Activated CD8-positive, alpha-beta memory T cell treated with anti-CD3 and anti-CD28 coated beads, Interleukin-2, amount 50 U/mL, for 24 hours (primary cell): ENCODE data around the gene VTN.

Experiments used
- DNase-seq: peaks from one replicate; pipeline ENCODE4 v3.0.0-alpha.2; 2020; ENCODE audit errors: extremely low read depth

The VTN gene, protein sequence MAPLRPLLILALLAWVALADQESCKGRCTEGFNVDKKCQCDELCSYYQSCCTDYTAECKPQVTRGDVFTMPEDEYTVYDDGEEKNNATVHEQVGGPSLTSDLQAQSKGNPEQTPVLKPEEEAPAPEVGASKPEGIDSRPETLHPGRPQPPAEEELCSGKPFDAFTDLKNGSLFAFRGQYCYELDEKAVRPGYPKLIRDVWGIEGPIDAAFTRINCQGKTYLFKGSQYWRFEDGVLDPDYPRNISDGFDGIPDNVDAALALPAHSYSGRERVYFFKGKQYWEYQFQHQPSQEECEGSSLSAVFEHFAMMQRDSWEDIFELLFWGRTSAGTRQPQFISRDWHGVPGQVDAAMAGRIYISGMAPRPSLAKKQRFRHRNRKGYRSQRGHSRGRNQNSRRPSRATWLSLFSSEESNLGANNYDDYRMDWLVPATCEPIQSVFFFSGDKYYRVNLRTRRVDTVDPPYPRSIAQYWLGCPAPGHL

DNA sequence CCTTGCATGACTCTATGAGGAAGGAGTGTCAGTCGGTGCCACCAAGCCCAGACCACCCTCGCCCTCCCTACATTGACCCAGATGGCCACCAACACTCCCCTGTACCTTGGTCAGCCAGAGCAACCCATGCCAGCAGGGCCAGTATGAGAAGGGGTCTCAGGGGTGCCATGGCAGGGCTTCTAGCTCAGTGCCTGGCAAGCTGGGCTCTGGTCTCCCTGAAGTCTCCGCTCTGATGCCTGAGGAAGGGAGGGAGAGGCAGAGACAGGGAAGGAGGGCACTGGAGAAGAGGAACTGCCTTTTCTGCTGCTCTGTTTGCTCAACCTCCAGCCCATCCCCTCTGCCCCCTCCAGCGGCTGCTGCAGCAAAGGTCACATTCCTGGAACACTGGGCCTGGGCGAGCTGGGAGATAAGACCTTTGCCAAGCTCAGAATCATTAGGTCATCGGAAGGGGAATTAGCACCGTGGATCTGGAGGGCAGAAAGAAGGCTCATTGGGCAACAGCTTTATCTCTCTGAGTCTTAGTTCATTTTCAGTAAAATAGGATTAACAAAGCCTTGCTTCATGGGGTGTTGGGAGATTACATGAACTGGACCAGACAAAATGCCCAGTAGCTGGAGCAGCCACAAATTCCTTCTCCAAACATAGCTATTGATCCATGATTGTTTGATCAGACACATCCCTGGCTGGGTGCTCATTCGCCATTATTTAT, at the start of gene VTN:
Gene VTN (minus strand): TSS at position 273 of the 709 bp plus-strand sequence. CDS start 104 bp downstream, at position 169.
- DNase-seq, result no peak

DNA sequence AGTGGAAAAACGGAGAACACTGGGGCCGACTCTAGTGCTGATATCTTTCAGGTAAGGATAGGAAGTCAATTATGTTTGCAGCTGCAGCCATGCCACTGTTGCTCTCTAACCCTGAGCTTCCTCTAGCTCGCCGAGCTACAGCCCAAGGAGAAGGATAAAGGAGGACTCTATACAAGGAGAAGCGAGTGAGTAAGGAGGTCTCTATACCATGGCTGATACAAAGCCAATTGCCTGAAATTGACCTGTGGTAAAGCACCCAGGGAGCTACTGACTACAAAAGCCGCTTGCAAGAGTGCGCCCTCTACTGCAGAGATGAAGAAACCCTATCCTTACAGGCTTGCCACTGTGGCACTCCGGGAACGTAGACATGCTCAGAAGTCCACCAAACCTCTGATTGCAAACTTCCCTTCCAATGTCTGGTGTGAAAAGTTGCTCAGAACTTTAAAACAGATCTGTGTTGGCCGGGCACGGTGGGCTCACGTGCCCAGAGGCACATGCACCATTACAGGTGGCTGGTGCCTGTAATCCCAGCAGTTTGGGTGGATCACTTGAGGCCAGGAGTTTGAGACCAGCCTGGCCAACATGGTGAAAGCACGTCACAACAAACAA, 46.7 kb upstream of the VTN start:
- DNase-seq, result no peak

DNA sequence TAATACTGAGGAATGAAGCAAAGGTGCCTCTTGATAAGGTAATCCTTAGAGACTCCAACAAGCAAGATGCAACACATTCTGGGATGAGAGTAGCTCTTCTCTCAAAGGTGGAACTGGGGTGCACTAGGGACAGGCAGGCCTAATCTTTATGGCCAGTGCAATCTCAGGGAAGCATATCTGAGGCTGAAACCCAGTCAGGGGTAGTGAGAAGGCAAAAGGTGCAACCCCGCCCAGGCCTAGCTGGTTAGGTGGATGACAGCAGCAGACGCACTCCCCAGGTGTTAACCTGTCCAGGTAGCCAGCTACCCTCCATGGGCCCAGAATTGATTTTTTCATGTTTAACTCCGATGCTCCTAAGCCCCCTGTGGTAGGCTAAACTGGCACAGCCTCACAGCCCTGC, 45.8 kb upstream of the VTN start:
- no peak for DNase-seq

DNA sequence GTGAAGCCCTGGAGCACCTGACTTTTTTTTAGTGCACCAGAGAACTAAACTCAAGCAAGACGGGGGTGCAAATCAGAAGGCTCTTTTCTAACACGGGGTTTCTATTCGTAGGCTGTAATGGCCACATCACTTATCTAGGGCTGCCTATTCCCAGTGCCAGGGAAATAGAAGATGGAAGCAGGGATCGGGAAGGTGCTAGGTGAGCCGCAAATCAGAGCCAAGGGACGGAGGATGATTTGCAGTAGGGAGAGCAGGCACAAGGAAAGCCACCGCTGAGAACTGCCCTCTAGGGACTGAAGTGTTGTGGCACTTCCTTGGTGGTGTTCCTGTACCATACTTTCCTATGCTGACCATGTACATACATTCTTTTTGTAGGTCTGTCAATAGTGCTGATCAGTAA, 43.7 kb upstream of the VTN start:
- no peak for DNase-seq

DNA sequence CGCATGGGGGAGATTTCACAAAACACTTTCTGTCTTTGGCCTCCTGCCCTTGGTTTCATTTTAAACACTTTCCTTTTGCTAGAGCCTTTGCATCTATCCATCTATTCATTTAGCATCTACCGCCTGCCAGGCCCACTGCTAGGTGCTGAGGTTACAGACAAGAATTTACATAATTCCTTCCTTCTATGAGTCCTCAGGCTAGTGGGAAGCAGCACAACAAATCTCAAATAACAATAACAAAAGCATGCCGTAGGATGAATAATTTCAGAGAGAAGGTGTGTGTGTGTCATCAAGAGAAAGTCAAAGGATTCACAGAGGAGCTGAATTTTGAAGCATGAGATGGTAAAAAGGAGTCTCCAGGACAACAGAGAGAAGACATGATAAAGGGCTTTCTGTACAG, 42.0 kb upstream of the VTN start:
- no peak for DNase-seq

DNA sequence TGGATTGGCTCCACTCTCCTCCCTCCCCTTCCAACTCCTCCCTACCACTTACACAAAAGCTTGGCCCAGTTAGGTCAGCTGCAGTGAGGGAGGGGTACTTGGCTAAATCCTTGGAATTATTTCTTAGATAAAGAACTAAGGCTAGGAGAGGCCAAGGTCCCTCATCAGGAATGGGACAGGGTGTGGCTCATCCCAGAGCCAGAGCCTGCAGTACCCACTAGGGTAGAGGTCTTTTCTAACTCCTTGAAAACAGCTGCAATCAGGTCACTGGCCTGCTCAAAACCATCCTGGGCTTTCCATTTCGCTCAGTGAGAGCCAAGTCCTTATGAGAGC, 37.8 kb upstream of the VTN start:
- no peak for DNase-seq

DNA sequence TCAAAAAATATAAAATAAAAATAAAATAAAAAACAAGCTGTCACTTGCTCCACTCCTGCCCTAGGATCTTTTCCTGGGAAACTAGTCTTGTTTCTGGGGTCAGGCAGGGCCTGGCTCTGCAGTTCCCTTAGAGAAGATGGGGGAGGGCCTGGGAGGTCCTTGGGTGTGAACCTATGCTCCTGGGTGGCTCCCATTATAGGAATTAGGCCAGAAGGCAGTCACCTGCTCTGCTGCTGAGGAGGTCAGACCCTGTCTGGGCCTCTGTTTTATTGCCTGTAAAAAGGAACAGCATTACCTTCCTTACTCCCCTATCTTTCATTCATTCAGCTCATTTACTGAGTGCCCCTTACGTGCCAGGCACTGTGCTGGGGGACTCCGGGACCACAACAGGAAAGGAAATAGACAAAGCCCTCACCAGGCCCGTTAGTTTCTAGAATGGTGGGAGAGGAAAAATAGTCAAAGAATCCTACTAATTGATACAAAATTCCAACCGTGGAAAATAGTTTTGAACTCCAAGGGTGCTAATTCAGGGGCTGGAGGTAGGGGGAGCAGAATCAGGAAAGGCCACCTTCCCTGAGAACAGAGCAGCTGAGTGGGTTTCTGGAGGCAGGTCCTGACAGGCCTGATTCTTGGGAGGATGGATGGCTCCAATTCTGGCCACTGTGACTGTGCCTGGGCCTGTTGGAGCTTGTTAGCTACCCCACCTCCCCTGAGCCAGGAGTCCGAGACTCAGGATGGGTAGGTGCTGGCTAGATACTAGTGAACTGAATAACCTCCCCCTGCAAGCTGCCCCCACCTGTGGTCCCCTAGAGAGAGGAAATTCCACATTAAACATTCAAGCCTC, 37.2 kb upstream of the VTN start:
- no peak for DNase-seq

DNA sequence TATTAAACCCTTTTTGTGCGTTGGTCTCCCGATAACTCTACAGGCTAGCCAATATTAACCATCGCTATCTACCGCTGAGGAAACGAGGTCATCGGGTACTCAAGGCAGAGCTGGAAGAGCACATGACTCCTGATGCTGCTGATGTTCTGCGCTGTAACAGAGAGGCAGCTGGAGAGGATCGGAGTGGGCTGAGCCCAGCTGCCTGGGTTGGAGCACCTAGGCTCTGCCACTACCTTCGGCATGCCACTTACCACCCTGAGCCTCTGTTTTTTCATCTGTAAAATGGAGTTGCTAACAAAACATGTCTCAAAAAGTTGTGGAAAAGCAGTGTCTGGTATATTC, 36.3 kb upstream of the VTN start:
- DNase-seq, result no peak

DNA sequence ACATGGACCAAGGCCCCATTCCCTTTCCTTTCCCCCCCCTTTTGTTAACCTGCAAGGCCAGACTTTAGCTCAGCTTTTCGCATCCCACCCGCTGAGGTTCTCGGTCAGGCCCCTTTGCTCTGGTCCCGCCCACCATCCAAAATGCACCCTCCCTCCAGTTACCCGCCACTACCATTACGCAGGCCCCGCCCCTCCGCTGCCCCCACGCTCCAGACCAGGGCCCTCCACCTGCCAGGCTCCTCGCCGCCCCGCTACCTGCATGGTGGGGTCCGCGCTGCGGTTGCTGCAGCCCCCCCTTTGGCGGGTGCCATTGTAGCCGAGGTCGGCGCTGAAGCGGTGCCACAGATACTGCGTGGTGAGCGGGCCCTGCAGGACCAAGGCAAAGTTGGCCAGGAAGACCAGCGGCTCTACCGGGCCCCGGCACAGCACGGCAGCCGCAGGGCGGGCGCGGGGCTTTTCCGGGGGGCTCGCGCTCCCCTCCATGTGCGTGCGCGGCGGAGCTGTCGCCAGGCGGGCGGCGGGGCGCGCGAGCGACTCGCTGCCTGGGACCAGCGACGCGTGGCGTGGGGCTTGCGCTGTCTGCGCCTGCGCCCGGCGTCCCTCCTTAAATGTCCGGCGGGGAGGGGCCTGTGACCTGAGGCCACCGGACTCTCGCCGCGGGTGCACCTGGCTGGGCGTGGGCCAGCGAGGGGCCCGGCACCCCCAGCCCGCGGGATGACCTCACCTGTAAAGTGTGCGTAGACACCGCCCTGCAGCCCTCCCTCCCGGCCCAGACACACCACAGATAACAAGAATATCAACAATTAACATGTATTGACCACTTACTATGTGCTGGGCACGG, 35.7 kb upstream of the VTN start, which contains the start of gene SLC46A1:
Gene SLC46A1 (minus strand): TSS at position 581 of the 841 bp plus-strand sequence. CDS start 98 bp downstream, at position 483.
- DNase-seq, result peak; percentile 30

DNA sequence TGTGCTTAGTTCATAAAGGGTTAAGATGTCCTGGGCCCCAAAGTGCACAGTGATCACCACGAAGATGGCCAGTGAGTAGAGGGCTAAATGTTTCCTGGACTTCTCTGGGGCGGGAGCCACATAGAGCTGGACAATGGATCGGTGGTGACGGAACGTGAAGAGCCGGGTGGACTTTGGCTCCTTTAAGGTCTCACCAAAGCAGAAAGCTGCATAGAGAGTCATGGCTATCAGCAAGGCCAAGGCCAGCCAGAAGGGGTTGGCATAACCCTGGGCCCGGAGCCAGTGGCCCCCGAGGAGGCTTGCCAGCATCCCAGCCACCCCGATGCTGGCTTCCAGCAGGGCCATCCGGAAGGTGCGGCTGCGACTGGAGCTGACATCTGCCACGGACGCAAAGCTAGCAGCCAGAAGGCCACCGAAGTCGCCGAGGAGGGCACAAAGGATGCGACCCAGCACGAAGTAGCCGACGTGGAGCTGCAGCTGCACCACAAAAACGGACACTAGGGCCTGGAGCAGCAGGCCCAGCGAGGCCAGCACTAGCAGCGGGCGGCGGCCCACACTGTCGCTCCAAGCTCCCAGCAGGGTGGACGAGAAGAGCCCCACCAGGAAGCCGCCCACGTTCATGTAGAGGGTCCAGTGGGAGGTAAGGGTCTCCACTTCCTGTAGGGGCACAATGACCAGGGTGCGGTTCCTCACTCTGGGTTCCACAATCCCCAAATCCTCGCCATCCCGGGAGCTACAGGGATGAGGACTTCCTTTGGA, 34.9 kb upstream of the VTN start:
- no peak for DNase-seq

DNA sequence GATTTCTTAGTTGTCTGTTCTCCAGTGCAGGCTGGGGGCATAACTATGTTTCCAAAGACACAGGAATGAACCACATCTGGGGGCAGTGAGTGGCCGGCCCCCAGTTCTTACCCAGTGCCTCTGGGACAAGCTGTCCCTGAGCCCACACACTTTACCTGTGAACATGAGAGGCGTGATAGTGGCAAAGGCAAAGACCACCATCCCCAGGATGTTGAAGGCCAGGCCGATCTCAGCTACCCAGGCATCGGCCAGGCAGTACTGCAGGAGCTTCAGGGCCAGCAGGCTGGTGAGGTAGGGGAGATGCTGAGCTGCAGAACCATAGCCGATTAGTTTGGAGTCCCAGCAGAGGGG, 34.3 kb upstream of the VTN start:
- no peak for DNase-seq

DNA sequence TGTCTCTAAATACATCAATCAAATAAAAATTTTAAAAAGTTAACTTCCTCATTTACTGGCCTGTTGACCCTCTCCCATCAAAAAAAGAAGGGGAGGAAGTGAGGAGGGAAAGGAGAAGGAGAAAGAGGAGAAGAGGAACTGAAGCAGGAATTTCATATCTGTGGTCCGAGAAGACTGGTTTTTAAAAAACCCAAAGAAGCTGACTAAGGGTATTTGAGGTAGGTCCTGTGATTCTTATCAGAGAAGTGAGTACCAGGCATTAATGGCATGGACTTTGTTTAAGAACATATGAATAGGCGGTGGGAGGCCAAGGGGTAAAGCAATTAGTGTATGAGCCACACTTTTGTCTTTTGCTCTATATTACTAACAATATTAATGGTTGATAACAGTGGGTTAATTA, 33.9 kb upstream of the VTN start:
- no peak for DNase-seq

DNA sequence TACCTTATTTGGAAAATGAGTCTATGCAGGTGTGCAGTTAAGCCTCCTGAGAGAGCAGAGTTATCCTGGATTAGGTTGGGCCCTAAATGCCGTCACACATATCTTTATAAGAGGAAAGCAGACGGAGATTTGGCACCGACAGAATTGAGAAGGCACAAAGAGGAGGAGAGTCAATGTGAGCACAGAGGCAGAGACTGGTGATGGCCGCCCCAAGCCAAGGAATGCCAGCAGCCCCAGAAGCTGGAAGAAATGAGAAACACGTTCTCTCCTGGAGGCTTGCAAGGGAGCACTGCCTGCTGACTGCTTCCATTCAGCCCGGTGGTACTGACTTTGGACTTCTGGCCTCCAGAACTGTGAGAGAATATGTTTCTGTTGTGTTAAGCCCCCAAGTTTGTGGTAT, 32.7 kb upstream of the VTN start:
- DNase-seq, result no peak

DNA sequence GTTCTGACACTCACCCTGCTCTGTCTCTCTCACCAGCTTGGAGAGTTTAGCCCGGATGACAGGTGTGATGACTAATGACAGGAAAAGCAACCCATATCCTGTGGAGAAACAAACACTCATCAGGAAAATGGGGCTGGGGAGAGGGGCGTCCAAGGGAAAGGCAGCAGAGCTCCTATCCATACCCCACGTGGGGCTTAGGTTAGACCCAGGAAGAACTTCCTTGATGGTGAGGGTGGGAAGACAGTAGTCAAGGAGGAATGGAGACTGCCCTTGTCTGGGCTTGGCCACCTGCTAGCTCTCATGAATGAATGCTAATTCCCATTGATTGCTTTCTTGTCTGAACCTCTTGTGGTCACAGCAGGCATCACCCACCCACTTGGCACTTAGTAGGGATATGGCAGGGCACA, 32.1 kb upstream of the VTN start:
- DNase-seq, result no peak

DNA sequence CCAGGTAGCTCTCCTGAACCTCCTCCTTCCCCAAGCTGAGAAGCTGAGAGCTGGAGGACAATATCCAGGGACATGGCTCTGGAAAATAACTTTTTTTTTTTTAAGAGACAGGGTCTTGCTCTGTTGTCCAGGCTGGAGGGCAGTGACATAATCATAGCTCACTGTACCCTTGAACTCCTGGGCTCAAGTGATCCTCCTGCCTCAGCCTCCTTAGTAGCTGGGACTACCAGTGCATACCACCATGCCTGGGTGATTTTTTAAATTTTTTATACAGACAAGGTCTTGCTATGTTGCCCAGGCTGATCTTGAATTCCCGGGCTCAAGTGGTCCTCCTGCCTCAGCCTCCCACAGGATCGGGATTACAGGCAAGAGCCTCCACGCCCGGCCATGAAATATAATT, 29.7 kb upstream of the VTN start:
- no peak for DNase-seq

DNA sequence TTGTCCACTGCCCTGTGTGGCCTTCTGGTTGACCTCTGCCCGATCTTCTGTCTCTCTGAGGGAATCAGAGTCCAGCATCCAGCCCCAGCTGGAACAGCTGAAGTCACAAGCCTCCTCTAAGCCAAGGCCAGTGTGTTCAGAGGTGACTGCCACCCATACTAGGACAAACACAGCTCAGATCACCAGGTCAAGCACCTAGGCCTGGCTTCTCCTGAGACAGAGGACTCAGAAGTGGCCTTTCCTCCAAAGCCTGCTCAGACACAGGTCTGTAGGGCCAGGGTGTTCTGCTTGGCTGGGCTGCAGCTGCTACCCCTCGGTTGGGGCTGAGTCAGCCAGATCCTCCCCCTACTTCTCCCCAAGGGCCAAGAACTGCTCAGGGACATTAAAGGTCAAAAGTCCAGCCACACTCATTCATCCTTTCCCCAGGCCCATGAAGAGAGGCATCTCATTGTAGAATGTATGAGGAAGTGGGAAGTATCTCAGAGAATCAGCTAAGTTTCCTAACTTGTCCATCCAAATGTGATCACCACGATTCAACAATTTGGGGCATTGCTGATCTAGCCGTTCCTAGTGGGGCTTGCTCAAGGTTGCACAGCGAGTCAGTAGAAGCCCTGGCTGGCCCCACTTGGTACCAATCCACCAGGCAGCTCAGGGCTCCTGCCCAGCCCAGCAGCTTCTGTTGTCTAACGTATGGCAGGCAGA, 28.3 kb upstream of the VTN start:
- DNase-seq, result no peak

DNA sequence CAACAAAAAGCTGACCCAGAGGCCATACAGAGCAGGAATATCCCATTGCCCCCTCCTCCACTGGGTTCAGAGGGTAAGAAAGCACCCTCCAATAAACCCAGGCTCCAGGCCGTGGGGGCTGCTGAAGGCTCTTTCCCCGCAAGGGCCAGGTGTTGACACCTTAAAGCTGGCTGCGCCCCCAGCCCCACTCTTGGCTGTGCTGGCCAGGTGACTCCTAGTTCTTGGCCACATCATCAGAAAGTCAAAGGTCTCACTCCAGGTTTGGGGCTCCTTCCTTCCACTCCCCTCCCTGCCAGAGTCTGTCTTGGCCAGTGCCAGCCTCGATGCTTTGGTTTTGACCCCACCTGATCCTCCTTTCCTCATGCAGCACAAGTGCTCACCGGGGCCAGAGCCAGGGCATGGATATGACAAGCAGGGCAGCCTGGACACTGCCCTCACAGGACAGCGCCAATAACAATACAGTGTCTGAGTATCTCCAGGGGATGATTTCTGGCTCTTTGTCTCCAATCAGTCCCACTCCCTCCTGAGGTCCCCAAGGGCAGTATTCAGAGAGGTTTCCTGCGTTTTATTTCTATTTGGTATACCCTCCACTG, 27.7 kb upstream of the VTN start:
- DNase-seq, result no peak

DNA sequence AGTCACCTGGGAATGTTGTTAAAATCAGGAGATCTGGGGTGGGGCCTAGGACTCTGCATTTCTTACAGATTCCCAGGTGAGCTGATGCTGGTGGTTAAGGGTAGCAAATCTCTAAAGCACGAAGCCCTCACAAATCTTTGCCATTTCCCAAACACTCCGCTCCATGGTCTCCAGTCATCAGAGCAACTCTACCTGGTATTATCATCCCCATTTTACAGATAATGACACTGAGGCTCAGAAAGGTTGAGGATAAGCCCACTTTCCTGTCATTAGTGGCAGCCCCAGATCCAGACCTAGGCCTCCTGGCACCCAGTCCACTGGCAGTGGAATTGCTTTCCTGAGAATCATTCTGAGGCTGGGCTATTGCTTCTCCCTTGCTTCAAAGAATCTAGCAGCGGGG, 27.2 kb upstream of the VTN start:
- no peak for DNase-seq

DNA sequence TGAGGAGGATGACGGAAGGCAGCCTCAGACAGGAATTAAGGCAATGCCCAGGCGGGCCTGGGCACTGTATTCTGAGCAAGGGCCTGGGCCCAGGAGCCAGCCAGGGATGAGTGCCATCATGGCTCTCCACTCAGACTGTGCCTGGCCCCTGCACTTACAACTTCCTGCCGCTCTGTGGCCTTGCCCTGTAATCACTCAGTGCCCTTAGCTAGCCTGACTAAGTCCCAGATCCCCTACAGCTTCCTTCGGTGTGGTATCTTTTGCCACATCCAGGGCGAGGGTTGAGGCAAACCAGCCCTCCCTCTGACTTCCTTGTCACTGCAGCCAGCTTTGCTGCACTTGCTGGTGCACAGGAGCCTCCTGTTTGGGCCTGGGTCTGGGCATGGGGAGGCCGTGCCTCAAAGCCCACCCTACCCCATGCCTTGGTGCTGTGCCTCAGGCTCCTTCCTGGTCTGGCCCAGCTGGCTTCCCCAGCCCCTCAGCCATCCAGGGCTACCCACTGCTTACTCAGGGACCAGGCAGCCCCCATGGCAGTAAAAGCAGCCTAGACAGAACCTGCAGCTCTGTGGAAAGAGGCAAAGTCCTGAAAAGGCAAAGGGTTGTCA, 26.6 kb upstream of the VTN start:
- DNase-seq, result no peak
